ENCODE measurements around the gene PARVG. TPM values are rescaled to one million over a fixed set of nuclear protein-coding genes. Genes with fewer than 3 reads are reported as not detected.

Gene PARVG
- total and polyA plus RNA-seq, 2 experiments from 2014 or later, result 0.33 TPM; not detected in 1

GRCh38 chr22:44213489-44214043 is 32.8 kb downstream of the PARVG start:
- Histone ChIP-seq H3K4me3 (no peak overlapping the region), H3K27ac (no peak overlapping the region), H3K27me3 (no peaks in the 10 kb centered on the region), H3K9me3 (ENCODE audit: low read depth) (no peaks in the 10 kb centered on the region), H3K4me1 (ENCODE audit: low read depth) (peaks cover 17% of the 10 kb centered on the region), H3K36me3 (no peaks in the 10 kb centered on the region)
- no peak for DNase-seq (ENCODE audit: low read depth in 1 of 2, low spot score in 1 of 2)
- TF ChIP-seq, protein P1, sequence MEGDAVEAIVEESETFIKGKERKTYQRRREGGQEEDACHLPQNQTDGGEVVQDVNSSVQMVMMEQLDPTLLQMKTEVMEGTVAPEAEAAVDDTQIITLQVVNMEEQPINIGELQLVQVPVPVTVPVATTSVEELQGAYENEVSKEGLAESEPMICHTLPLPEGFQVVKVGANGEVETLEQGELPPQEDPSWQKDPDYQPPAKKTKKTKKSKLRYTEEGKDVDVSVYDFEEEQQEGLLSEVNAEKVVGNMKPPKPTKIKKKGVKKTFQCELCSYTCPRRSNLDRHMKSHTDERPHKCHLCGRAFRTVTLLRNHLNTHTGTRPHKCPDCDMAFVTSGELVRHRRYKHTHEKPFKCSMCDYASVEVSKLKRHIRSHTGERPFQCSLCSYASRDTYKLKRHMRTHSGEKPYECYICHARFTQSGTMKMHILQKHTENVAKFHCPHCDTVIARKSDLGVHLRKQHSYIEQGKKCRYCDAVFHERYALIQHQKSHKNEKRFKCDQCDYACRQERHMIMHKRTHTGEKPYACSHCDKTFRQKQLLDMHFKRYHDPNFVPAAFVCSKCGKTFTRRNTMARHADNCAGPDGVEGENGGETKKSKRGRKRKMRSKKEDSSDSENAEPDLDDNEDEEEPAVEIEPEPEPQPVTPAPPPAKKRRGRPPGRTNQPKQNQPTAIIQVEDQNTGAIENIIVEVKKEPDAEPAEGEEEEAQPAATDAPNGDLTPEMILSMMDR (IDR thresholded peaks at IDR 0.05; ENCODE audit: low read depth, low read length), result no peak

DNA sequence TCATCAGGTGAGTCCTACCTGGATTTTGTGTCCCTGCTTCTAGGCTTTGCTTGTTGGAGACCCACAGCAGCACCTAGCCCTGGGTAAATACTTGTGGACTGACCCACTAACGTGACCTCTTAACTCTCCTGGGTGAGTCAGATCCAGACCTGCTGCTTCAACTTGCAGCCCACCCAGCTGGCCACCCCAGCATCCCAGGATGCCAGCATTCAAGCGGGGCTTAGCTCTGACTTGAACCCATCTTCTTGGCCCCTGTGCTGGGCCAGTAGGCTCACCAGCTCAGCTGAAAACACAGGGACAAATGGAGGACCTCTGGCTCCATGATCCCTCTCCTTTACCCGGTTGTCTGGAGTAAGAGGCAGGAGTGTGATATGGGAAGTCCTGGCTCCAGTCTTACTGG is 33.5 kb downstream of the PARVG start:
- no peak overlapping the region for H3K4me3 ChIP-seq
- TF ChIP-seq, protein P1 (IDR thresholded peaks at IDR 0.05; ENCODE audit: low read depth, low read length), result no peak
- H3K36me3 ChIP-seq, result no peaks in the 10 kb centered on the region
- peaks cover 17% of the 10 kb centered on the region for H3K4me1 ChIP-seq (ENCODE audit: low read depth)
- H3K27ac ChIP-seq, result no peak overlapping the region
- no peaks in the 10 kb centered on the region for H3K27me3 ChIP-seq
- H3K9me3 ChIP-seq (ENCODE audit: low read depth), result no peaks in the 10 kb centered on the region
- DNase-seq (ENCODE audit: low read depth in 1 of 2, low spot score in 1 of 2), result no peak

DNA sequence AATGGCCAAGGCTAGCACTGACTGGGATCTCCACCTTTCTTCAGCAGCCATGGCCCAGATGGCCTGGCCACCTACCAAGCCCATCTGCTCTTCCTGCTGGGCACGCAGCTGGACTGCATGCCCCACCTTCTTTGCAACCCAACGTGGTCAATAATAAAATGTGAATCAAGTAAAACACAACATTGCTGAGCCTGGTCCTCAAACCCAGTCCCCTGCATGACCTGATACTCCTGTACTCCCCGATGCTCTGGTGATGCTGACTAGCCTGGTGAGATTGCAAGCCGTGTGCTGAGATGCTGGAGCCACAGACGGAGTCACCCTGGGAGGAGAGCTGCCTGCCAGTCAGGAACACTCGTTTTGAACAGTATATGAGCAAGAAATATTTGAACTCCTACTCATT is 34.0 kb downstream of the PARVG start:
- DNase-seq (ENCODE audit: low read depth in 1 of 2, low spot score in 1 of 2), result no peak
- Histone ChIP-seq H3K4me3 (no peak overlapping the region), H3K27me3 (no peaks in the 10 kb centered on the region), H3K4me1 (ENCODE audit: low read depth) (peaks cover 17% of the 10 kb centered on the region), H3K36me3 (no peaks in the 10 kb centered on the region), H3K27ac (no peak overlapping the region), H3K9me3 (ENCODE audit: low read depth) (no peaks in the 10 kb centered on the region)
- TF ChIP-seq, protein P1 (IDR thresholded peaks at IDR 0.05; ENCODE audit: low read depth, low read length), result no peak

DNA sequence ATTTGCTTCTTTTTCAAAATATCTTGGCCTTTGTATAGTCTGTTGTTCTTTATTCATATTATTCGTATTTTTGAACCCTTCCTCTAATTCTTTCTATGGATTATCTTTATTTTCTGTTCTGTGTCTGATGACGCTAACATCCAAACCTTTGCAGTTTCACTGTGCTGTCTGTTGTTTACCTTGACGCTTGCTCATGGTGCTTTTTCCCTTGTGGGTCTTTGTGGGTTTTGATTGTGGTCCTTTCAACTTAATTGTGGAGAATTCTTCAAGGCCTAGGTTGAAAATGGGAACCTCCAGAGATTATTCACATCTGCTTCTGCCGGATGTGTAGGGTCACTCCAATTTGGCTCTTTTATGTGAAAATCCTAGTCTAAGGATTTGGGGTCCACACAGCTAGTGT is 34.6 kb downstream of the PARVG start:
- DNase-seq (ENCODE audit: low read depth in 1 of 2, low spot score in 1 of 2), result no peak
- no peak overlapping the region for H3K4me3 ChIP-seq
- H3K4me1 ChIP-seq (ENCODE audit: low read depth), result peaks cover 17% of the 10 kb centered on the region
- H3K27me3 ChIP-seq, result no peaks in the 10 kb centered on the region
- H3K9me3 ChIP-seq (ENCODE audit: low read depth), result no peaks in the 10 kb centered on the region
- H3K36me3 ChIP-seq, result no peaks in the 10 kb centered on the region
- TF ChIP-seq, protein P1 (IDR thresholded peaks at IDR 0.05; ENCODE audit: low read depth, low read length), result no peak
- H3K27ac ChIP-seq, result no peak overlapping the region

- Histone ChIP-seq H3K9me3 (ENCODE audit: low read depth) (no peaks in the 10 kb centered on the region), H3K36me3 (no peaks in the 10 kb centered on the region), H3K4me1 (ENCODE audit: low read depth) (peaks cover 5% of the 10 kb centered on the region), H3K27me3 (no peaks in the 10 kb centered on the region), H3K27ac (no peak overlapping the region), H3K4me3 (no peak overlapping the region)
- TF ChIP-seq, protein P1 (IDR thresholded peaks at IDR 0.05; ENCODE audit: low read depth, low read length), result no peak
- DNase-seq (ENCODE audit: low read depth in 1 of 2, low spot score in 1 of 2), result no peak
Measured at GRCh38 chr22:44217346-44217745, 36.6 kb downstream of the PARVG start.
